Stimulated activated CD4-positive, alpha-beta T cell treated with anti-CD3 and anti-CD28 coated beads, Interleukin-2, amount 100 ng/mL, for 24 hours (primary cell): Measurements from ENCODE around the gene TIMM13.

Experiments
- DNase-seq, 2 donors: peaks; one replicate each; pipeline ENCODE4 v3.0.0-alpha.2; 2020

TIMM13 gene

DNA sequence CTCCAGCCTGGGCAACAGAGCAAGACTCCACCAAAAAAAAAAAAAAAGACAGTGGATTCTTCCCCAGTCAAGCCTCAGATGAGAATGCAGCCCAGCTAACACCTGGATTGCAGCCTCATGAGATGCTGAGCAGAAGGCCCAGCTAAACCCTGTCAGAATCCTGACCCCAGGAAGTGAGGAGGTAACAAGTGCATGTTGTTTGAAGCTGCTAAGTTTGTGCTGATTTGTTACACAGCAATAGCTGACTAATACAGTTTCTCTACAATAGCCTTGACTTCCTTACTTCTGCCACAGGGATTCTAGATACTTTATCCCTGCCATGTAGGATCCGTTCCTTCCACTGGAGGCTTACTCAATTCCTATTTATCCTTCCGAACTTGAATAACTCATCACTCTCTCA is 46.8 kb downstream of the TIMM13 start:
- DNase-seq = no peak

- no peak for DNase-seq
Measured at GRCh38 chr19:2376784-2377519, 50.4 kb downstream of the TIMM13 start.
